Upper lobe of right lung (tissue), 1 donor: ENCODE measurements around the gene PRC1. TPM values are rescaled to one million over a fixed set of nuclear protein-coding genes. Genes with fewer than 3 reads are reported as not detected.
A peak's percentile ranks its signal among the peaks of the same experiment; 100 is the strongest.
"Not testable (repeated sequence)": the region's sequence is repeated elsewhere in the genome, so short reads cannot be mapped to it uniquely, and the experiment has no call there.

Experiments
- ATAC-seq: fragments of 200-7000 bp; cut with Tn5 transposase; one replicate; pipeline ENCODE4 v1.9.1; 2020; ENCODE audit warnings: mild to moderate bottlenecking, moderate library complexity
- DNase-seq: peaks from one replicate; pipeline ENCODE4 v3.0.0-alpha.2; 2020
- H3K27ac ChIP-seq: fragments of 200-600 bp; one replicate; pipeline ENCODE4 v1.8.0; 2022
- H3K27me3 ChIP-seq: fragments of 200-600 bp; one replicate; pipeline ENCODE4 v1.8.0; 2022; ENCODE audit warnings: mild to moderate bottlenecking
- H3K36me3 ChIP-seq: fragments of 200-600 bp; one replicate; pipeline ENCODE4 v1.8.0; 2022
- H3K4me1 ChIP-seq: fragments of 200-600 bp; one replicate; pipeline ENCODE4 v1.8.0; 2022
- H3K4me3 ChIP-seq: fragments of 200-600 bp; one replicate; pipeline ENCODE4 v1.8.0; 2022; ENCODE audit warnings: mild to moderate bottlenecking
- H3K9me3 ChIP-seq: fragments of 200-600 bp; one replicate; pipeline ENCODE4 v1.8.0; 2022
- CTCF ChIP-seq: fragments of 200-600 bp; IDR thresholded peaks from one replicate; pipeline ENCODE4 v1.8.0; 2022; ENCODE audit warnings: antibody characterized with exemption
- intact Hi-C: fragments of 100-400 bp; cut with DNase I; formaldehyde crosslinking; loops from one replicate; pipeline ENCODE4 v1.11.0; 2022
- total RNA-seq: library from RNA; stranded (reverse); fragmentation: NEBNext Ultra II Directional; extraction: Animal tissue kit (Norgen Biotek cat#: 25700); gene quantifications from one replicate; pipeline ENCODE4 v1.2.1, GENCODE V29; 2021
- donor health status: DM: no; HTN: yes; CAD: no; lungs with severe emphysema.

The PRC1 gene
- total RNA-seq, 1 donor from 2014 or later = 4.6 TPM

GRCh38 chr15:90930861-90931574, 63.3 kb downstream of the PRC1 start:
- TF ChIP-seq CTCF = no peak
- ATAC-seq (no peak), DNase-seq (no peak)
- H3K27me3 ChIP-seq = no peaks in the 10 kb centered on the region
- H3K36me3 ChIP-seq = no peaks in the 10 kb centered on the region
- intact Hi-C loops = no loop called here
- peak overlapping the region; percentile 83 for H3K4me3 ChIP-seq
- peak overlapping the region; percentile 97 for H3K27ac ChIP-seq
- peaks cover 44% of the 10 kb centered on the region for H3K4me1 ChIP-seq
- no peaks in the 10 kb centered on the region for H3K9me3 ChIP-seq

GRCh38 chr15:90929246-90930019, 64.9 kb downstream of the PRC1 start:
- no peak for DNase-seq
- intact Hi-C loops = no loop called here
- H3K27me3 ChIP-seq = no peaks in the 10 kb centered on the region
- H3K27ac ChIP-seq = peak overlapping the region; percentile 97
- no peaks in the 10 kb centered on the region for H3K9me3 ChIP-seq
- no peak for ATAC-seq
- H3K36me3 ChIP-seq = no peaks in the 10 kb centered on the region
- peak overlapping the region; percentile 70 for H3K4me3 ChIP-seq
- peaks cover 37% of the 10 kb centered on the region for H3K4me1 ChIP-seq
- no peak for TF ChIP-seq CTCF

GRCh38 chr15:90928106-90928505, 66.2 kb downstream of the PRC1 start:
- H3K27ac ChIP-seq, H3K4me3 ChIP-seq, H3K36me3 ChIP-seq, H3K27me3 ChIP-seq, intact Hi-C loops, ATAC-seq, H3K9me3 ChIP-seq, DNase-seq: not testable (repeated sequence)
- H3K4me1 ChIP-seq = peaks cover 30% of the 10 kb centered on the region

GRCh38 chr15:90926766-90927165, 67.6 kb downstream of the PRC1 start:
- H3K4me3 ChIP-seq, H3K36me3 ChIP-seq, ATAC-seq, H3K9me3 ChIP-seq, H3K27me3 ChIP-seq, H3K27ac ChIP-seq, intact Hi-C loops, DNase-seq: not testable (repeated sequence)
- H3K4me1 ChIP-seq = peaks cover 20% of the 10 kb centered on the region

- H3K27ac ChIP-seq = no peak overlapping the region
- H3K4me3 ChIP-seq = no peak overlapping the region
- peaks cover 32% of the 10 kb centered on the region for H3K36me3 ChIP-seq
- DNase-seq (no peak), ATAC-seq (no peak)
- H3K27me3 ChIP-seq = no peaks in the 10 kb centered on the region
- peaks cover 5% of the 10 kb centered on the region for H3K4me1 ChIP-seq
- intact Hi-C loops = no loop called here
- no peak for TF ChIP-seq CTCF
- no peaks in the 10 kb centered on the region for H3K9me3 ChIP-seq
Observed at GRCh38 chr15:90924375-90924774, 70.0 kb downstream of the PRC1 start.

- H3K27ac ChIP-seq, intact Hi-C loops, H3K27me3 ChIP-seq, DNase-seq, H3K9me3 ChIP-seq, H3K4me3 ChIP-seq, H3K4me1 ChIP-seq, ATAC-seq: not testable (repeated sequence)
- peaks cover 48% of the 10 kb centered on the region for H3K36me3 ChIP-seq
Observed at GRCh38 chr15:90922712-90923322, 71.5 kb downstream of the PRC1 start.

- H3K36me3 ChIP-seq = peaks cover 57% of the 10 kb centered on the region
- no peak for TF ChIP-seq CTCF
- intact Hi-C loops = no loop called here
Observed at GRCh38 chr15:90921887-90922286, 72.4 kb downstream of the PRC1 start.

More at GRCh38 chr15:90921887-90922286, 72.4 kb downstream of the PRC1 start:
- H3K9me3 ChIP-seq = no peaks in the 10 kb centered on the region
- ATAC-seq = no peak
- no peak overlapping the region for H3K27ac ChIP-seq
- DNase-seq = no peak
- no peaks in the 10 kb centered on the region for H3K4me1 ChIP-seq
- no peak overlapping the region for H3K4me3 ChIP-seq
- no peaks in the 10 kb centered on the region for H3K27me3 ChIP-seq
